PC-9 (cell line): Measurements from ENCODE around the gene OPN1MW2. TPM values are rescaled to one million over a fixed set of nuclear protein-coding genes. Genes with fewer than 3 reads are reported as not detected.
"Not testable (repeated sequence)": the region's sequence is repeated elsewhere in the genome, so short reads cannot be mapped to it uniquely, and the experiment has no call there.

Experiments
- BruUV-seq: library from RNA; stranded (reverse); fragments of 400-500 nt; replicated peaks from 2 replicates; lab custom pipeline; 2021; lab: Mats Ljungman, UMichigan
- CTCF ChIA-PET: fragments of 300-600 bp; sonication (Branson Sonifier 250); formaldehyde crosslinking; loops from one replicate; lab custom pipeline; 2022; ENCODE audit warnings: antibody characterized with exemption; lab: Charles Lee
- POLR2A ChIA-PET: fragments of 300-600 bp; sonication (Branson Sonifier 250); formaldehyde crosslinking; loops from one replicate; lab custom pipeline; 2022; ENCODE audit warnings: antibody characterized with exemption; ENCODE audit not compliant: unreplicated experiment; lab: Charles Lee
- DNase-seq, 2 experiments: peaks; one replicate each; pipeline versions ENCODE4 v3.0.0 to v3.0.0-alpha.2; 2015 to 2022; ENCODE audit warnings: mixed read lengths in 1 of 2
- H2AFZ ChIP-seq: fragments of 200-600 bp; sonication (generic); 2 replicates; pipeline ENCODE4 v1.8.1; 2017; ENCODE audit warnings: antibody characterized with exemption
- H3F3A ChIP-seq: fragments of 200-600 bp; sonication (generic); 2 replicates; pipeline ENCODE4 v1.8.1; 2017; ENCODE audit warnings: antibody characterized with exemption, mild to moderate bottlenecking, low read depth; ENCODE audit not compliant: insufficient read depth
- H3K27ac ChIP-seq: fragments of 200-600 bp; sonication (generic); 2 replicates; pipeline ENCODE4 v1.6.1; 2016; ENCODE audit warnings: mixed run types
- H3K27me3 ChIP-seq: fragments of 200-600 bp; sonication (generic); 2 replicates; pipeline ENCODE4 v1.6.1; 2016; ENCODE audit warnings: low read depth, mixed run types; ENCODE audit not compliant: insufficient read depth
- H3K36me3 ChIP-seq: fragments of 200-600 bp; sonication (generic); 2 replicates; pipeline ENCODE4 v1.6.1; 2016; ENCODE audit warnings: low read depth, mixed run types
- H3K4me1 ChIP-seq: fragments of 200-600 bp; sonication (generic); replicated peaks from 2 replicates; pipeline ENCODE4 v1.6.1; 2016; ENCODE audit warnings: mixed run types; ENCODE audit not compliant: insufficient read depth
- H3K4me2 ChIP-seq: fragments of 200-600 bp; sonication (generic); 2 replicates; pipeline ENCODE4 v1.6.1; 2017; ENCODE audit warnings: mixed run types
- H3K4me3 ChIP-seq: fragments of 200-600 bp; sonication (generic); 2 replicates; pipeline ENCODE4 v1.6.1; 2016; ENCODE audit warnings: mixed run types
- H3K79me2 ChIP-seq: fragments of 200-600 bp; sonication (generic); 2 replicates; pipeline ENCODE4 v1.6.1; 2017; ENCODE audit warnings: low read depth, mixed run types
- H3K9me2 ChIP-seq: fragments of 200-600 bp; sonication (generic); 2 replicates; pipeline ENCODE4 v1.8.1; 2017; ENCODE audit warnings: mild to moderate bottlenecking; ENCODE audit not compliant: insufficient read depth
- H3K9me3 ChIP-seq: fragments of 200-600 bp; sonication (generic); 2 replicates; pipeline ENCODE4 v1.8.1; 2016; ENCODE audit warnings: low read depth; ENCODE audit not compliant: insufficient read depth
- H4K20me1 ChIP-seq: fragments of 200-600 bp; sonication (generic); 2 replicates; pipeline ENCODE4 v1.8.1; 2017; ENCODE audit not compliant: insufficient read depth
- intact Hi-C: fragments of 100-400 bp; cut with micrococcal nuclease; formaldehyde crosslinking; loops from one replicate; pipeline ENCODE4 v1.10.0; 2022; ENCODE audit not compliant: unreplicated experiment
- total RNA-seq: library from RNA; stranded (reverse); gene quantifications from 2 replicates; pipeline ENCODE4 v1.2.3, GENCODE V29; 2021

The OPN1MW2 gene
- total RNA-seq, 1 experiment from 2014 or later = not detected

GRCh38 chrX:154233620-154234019 is 14.1 kb downstream of the OPN1MW2 start:
- H3K4me2 ChIP-seq, H2AFZ ChIP-seq, H3K79me2 ChIP-seq, H3F3A ChIP-seq, intact Hi-C loops, H4K20me1 ChIP-seq, H3K36me3 ChIP-seq, H3K9me3 ChIP-seq, H3K4me3 ChIP-seq, H3K4me1 ChIP-seq, H3K9me2 ChIP-seq, DNase-seq, CTCF ChIA-PET, H3K27me3 ChIP-seq, BruUV-seq, POLR2A ChIA-PET, H3K27ac ChIP-seq: not testable (repeated sequence)

GRCh38 chrX:154238939-154239559 is 19.5 kb downstream of the OPN1MW2 start:
- intact Hi-C loops, H3K9me3 ChIP-seq, BruUV-seq, H3K27ac ChIP-seq, H3K27me3 ChIP-seq, H4K20me1 ChIP-seq, H3K9me2 ChIP-seq, DNase-seq, H3K4me2 ChIP-seq, H2AFZ ChIP-seq, H3K4me3 ChIP-seq, CTCF ChIA-PET, H3K4me1 ChIP-seq, H3K79me2 ChIP-seq, POLR2A ChIA-PET, H3K36me3 ChIP-seq, H3F3A ChIP-seq: not testable (repeated sequence)

- BruUV-seq, H3K79me2 ChIP-seq, H3K36me3 ChIP-seq, H3K4me1 ChIP-seq, H3K9me3 ChIP-seq, intact Hi-C loops, H3K4me3 ChIP-seq, H3K27me3 ChIP-seq, H3K9me2 ChIP-seq, POLR2A ChIA-PET, H3F3A ChIP-seq, H2AFZ ChIP-seq, H4K20me1 ChIP-seq, H3K4me2 ChIP-seq, CTCF ChIA-PET, H3K27ac ChIP-seq: not testable (repeated sequence)
- DNase-seq = peak in 1 of 2 experiments; percentile 21
Measured at GRCh38 chrX:154239982-154240503, 20.5 kb downstream of the OPN1MW2 start.

DNA sequence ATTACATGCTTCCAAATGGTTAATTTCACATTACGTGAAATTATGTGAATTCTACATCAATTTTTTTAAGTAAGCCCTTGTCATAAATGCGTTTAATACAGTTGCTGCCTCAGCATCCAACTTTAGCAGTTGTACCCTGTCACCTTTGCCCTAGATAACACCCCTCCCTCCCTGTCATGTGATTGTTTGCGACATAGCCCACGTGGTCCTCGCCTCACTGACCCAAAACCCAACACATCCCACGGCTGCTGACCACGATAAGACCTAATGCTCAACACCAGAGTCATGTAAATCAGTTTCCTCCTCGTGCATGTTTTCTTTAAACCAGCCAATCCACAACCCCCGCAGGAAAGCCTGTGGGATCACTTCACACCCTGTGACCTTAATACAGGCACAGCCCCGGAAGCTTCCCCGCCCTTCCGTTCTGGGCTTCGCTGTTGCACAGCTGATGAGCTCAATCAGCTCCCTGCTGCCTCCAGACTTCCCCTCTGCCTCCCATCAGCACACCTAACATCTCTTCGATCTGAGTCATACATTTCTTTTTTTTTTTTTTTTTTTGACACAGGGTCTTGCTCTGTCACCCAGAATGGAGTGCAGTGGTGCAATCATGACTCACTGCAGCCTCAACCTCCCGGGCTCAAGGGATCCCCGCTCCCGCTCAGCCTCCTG is 28.0 kb downstream of the OPN1MW2 start:
- H3F3A ChIP-seq, H3K27me3 ChIP-seq, H3K4me2 ChIP-seq, H2AFZ ChIP-seq, H4K20me1 ChIP-seq, H3K36me3 ChIP-seq, H3K9me2 ChIP-seq, H3K79me2 ChIP-seq, POLR2A ChIA-PET, H3K4me1 ChIP-seq, H3K27ac ChIP-seq, H3K4me3 ChIP-seq, H3K9me3 ChIP-seq, intact Hi-C loops, CTCF ChIA-PET: not testable (repeated sequence)
- BruUV-seq = TSS peak; percentile 79
- DNase-seq = peak in 1 of 2 experiments; percentile 8

DNA sequence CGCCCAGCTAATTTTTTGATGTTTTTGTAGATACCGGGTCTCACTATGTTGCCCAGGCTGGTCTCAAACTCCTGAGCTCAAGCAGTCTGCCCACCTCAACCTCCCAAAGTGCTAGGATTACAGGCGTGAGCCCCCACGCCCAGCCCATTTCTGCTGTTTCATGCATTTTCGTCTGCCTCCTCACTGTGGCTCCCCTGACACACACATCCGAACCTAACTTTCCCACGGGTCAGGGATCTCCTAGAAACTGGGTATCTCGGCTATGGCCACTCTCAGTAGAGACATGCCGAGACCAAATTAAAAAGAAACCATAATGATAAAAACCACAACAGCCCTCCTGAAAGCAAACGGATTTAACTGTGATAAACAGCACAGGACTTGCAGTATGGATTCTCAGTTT is 28.5 kb downstream of the OPN1MW2 start:
- H3K4me3 ChIP-seq, intact Hi-C loops, POLR2A ChIA-PET, BruUV-seq, H3K79me2 ChIP-seq, DNase-seq, H3F3A ChIP-seq, H3K27ac ChIP-seq, H4K20me1 ChIP-seq, H3K36me3 ChIP-seq, H3K4me1 ChIP-seq, CTCF ChIA-PET, H3K9me3 ChIP-seq, H2AFZ ChIP-seq, H3K4me2 ChIP-seq, H3K9me2 ChIP-seq, H3K27me3 ChIP-seq: not testable (repeated sequence)

DNA sequence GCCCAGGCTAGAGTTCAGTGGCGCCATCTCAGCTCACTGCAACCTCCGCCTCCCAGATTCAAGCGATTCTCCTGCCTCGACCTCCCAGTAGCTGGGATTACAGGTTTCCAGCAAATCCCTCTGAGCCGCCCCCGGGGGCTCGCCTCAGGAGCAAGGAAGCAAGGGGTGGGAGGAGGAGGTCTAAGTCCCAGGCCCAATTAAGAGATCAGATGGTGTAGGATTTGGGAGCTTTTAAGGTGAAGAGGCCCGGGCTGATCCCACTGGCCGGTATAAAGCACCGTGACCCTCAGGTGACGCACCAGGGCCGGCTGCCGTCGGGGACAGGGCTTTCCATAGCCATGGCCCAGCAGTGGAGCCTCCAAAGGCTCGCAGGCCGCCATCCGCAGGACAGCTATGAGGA is 37.7 kb downstream of the OPN1MW2 start, which contains the start of gene OPN1MW3:
Gene OPN1MW3 (plus strand): TSS at position 301 of the 400 bp plus-strand sequence. CDS start 38 bp downstream, at position 339.
- H3K79me2 ChIP-seq, H3K36me3 ChIP-seq, DNase-seq, BruUV-seq, CTCF ChIA-PET, H2AFZ ChIP-seq, H3K9me2 ChIP-seq, POLR2A ChIA-PET, H3K4me2 ChIP-seq, H3K27ac ChIP-seq, H3K4me3 ChIP-seq, intact Hi-C loops, H3K27me3 ChIP-seq, H3K4me1 ChIP-seq, H3F3A ChIP-seq, H4K20me1 ChIP-seq, H3K9me3 ChIP-seq: not testable (repeated sequence)

DNA sequence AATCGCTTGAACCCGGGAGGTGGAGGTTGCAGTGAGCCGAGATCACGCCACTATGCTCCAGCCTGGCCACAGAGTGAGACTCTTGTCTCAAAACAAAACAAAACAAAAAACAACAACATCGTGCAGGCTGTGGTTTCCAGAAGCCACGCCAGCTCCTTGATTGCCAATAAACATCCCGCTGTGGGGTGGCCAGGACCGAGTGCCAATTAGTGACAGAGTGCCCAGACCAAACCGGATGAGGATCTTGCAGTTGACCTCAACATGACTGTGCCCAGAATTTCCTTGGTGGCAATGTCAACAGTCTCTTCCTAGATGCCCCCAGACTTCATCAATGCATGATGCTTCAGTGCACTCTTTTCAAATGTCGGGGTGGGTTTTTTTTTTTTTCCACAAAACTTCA is 39.2 kb downstream of the OPN1MW2 start:
- H3K9me2 ChIP-seq, POLR2A ChIA-PET, H3K79me2 ChIP-seq, H3K27ac ChIP-seq, CTCF ChIA-PET, H3K36me3 ChIP-seq, H3K4me1 ChIP-seq, H2AFZ ChIP-seq, BruUV-seq, H3K9me3 ChIP-seq, DNase-seq, intact Hi-C loops, H3K4me2 ChIP-seq, H3K27me3 ChIP-seq, H3F3A ChIP-seq, H3K4me3 ChIP-seq, H4K20me1 ChIP-seq: not testable (repeated sequence)
